ENCODE data around the gene ZC3H12D.
A peak's percentile ranks its signal among the peaks of the same experiment; 100 is the strongest.

The ZC3H12D gene

DNA sequence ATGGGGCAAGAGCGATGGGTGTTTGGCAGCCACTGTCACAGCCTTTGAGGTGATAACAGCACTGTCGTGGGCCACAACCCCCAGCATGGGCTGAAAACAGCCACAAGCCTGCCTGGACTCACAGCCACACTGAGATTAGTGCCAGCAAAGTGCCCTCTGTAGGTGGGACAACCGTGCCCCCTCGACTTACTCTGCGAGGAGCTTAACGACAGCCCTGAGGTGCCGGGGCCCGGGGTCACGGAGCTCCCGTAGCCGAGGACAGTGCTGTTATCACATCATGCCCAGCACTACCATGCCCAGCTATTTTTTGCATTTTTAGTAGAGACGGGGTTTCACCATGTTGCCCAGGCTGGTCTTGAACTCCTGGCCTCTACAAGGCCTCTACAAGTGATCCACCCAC, 48.2 kb downstream of the ZC3H12D start:
- TF ChIP-seq, protein P1, sequence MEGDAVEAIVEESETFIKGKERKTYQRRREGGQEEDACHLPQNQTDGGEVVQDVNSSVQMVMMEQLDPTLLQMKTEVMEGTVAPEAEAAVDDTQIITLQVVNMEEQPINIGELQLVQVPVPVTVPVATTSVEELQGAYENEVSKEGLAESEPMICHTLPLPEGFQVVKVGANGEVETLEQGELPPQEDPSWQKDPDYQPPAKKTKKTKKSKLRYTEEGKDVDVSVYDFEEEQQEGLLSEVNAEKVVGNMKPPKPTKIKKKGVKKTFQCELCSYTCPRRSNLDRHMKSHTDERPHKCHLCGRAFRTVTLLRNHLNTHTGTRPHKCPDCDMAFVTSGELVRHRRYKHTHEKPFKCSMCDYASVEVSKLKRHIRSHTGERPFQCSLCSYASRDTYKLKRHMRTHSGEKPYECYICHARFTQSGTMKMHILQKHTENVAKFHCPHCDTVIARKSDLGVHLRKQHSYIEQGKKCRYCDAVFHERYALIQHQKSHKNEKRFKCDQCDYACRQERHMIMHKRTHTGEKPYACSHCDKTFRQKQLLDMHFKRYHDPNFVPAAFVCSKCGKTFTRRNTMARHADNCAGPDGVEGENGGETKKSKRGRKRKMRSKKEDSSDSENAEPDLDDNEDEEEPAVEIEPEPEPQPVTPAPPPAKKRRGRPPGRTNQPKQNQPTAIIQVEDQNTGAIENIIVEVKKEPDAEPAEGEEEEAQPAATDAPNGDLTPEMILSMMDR (IDR thresholded peaks at IDR 0.05; ENCODE audit: low read depth, low read length) = no peak
- in situ Hi-C loops (cut with HindIII; ENCODE audit: low sequenced_read_pairs) = loop anchor here (25.0 kb wide), 1 partner anchor 349 kb away; no protein-coding TSS in a partner anchor
- DNase-seq (ENCODE audit: low read depth, low spot score) = no peak
- no peak overlapping the region for H3K4me3 ChIP-seq (ENCODE audit: low read depth, low read length)

DNA sequence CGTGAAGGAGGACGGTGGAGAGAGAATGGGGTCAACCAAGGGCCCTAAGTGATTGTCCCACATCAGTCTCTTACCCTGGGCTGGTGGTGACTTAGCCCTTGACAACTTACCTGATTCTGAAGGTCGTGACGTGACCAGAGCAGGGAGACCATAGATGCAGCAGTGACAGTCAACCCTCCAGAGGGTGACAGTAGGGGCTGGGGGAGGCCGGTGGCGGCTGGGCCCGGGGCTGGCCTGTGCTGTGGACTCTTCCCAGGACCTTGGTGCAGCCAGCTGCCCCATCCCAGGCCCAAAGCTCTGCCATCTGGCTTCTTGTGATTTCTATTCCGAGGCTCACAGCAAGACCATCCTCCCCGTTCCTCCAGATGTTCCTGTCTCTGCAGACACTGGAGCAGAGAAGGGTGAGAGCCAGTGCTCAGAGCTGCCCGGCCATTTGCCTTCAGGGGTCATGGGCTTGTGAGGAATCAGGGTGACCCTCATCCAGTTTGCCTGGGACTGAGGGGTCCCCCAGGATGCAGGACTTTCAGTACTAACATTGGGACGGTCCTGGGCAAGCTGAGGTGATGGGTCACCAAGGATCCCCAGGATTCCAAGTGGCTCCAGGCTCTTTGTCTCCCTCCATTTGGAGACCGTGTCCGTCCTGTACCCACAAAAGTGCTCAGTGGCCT, 48.8 kb downstream of the ZC3H12D start:
- no peak overlapping the region for H3K4me3 ChIP-seq (ENCODE audit: low read depth, low read length)
- in situ Hi-C loops (cut with HindIII; ENCODE audit: low sequenced_read_pairs) = loop anchor here (25.0 kb wide), 1 partner anchor 349 kb away; no protein-coding TSS in a partner anchor
- no peak for DNase-seq (ENCODE audit: low read depth, low spot score)
- TF ChIP-seq, protein P1 (IDR thresholded peaks at IDR 0.05; ENCODE audit: low read depth, low read length) = no peak

DNA sequence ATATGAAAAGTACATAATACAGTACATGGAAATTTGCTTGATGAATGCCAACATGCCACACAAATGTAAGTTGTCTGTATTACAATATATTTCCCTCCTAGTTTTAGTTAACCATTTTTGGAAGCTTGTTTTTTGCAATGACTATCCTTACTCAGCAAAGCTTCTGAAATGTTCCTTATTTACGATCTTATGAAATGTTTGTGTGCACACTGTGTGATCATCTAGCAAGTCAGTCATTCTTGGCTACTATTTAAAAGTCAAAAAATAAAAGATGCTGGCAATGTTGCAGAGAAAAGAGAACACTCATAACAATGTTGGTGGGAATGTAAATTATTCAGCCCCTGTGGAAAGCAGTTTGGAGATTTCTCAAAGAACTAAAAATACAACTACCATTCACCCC, 50.9 kb downstream of the ZC3H12D start:
- TF ChIP-seq, protein P1 (IDR thresholded peaks at IDR 0.05; ENCODE audit: low read depth, low read length) = no peak
- H3K4me3 ChIP-seq (ENCODE audit: low read depth, low read length) = no peak overlapping the region
- no peak for DNase-seq (ENCODE audit: low read depth, low spot score)
- in situ Hi-C loops (cut with HindIII; ENCODE audit: low sequenced_read_pairs) = loop anchor here (25.0 kb wide), 1 partner anchor 347 kb away; no protein-coding TSS in a partner anchor

DNA sequence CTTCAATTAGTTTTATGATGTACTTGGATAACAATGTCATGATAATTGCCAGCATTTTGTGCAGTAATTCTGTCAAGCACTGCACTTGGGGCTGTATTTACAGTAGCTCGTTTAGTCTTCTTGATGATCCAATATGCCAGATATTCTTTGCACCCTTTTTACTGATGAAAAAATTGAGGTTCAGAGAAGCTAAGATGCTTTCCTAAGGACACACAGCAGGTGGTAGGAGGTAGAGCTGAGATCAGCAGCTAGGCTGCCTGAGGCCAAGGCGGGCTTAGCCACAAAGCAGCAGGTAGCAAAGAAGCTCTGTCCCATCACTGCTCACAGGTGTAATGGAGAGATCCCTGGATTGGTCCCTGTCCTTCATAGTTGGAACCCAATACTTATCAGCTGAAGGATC, 51.4 kb downstream of the ZC3H12D start:
- H3K4me3 ChIP-seq (ENCODE audit: low read depth, low read length) = no peak overlapping the region
- in situ Hi-C loops (cut with HindIII; ENCODE audit: low sequenced_read_pairs) = loop anchor here (25.0 kb wide), 1 partner anchor 346 kb away; no protein-coding TSS in a partner anchor
- no peak for DNase-seq (ENCODE audit: low read depth, low spot score)
- TF ChIP-seq, protein P1 (IDR thresholded peaks at IDR 0.05; ENCODE audit: low read depth, low read length) = no peak

DNA sequence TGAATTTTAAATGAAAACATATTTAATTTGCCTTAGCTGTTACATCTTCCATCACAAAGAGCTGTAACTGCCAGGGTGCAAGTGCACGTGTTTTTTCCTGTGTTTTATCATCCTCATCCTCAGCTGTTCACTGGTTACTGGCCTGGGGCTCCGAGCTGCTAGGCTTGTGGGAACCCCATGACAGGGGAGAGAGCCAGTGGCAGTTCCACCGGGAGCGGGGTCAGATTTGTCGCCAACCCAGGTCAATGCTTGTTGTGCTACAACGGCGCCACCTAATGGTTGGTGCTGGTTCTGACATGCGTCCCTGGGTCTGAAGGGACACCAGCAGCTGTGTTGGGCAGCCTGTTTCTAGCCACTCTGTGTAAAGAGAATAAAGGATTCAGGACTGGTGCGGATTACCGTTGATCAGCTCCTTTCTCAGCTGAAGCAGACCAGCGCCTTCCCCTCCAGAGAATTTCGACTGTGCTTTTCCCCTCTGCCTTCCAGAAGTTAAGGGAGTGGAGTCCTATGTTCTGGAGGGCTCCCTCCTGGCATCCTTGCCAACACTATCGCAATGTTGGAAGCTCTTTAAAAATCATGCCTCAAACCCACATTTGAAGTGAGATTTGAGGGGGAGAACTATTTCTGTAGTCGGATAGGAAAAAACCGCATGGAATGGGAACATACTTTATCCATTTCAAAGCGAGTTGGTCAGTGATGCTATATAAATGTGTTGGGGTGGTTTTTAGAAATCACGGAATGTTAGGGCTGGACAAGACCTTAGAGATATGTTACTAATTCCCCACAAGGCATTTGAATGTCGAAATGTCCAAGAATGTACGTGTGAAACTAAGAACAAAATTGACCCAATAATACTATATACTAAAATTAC, 52.7 kb downstream of the ZC3H12D start:
- H3K4me3 ChIP-seq (ENCODE audit: low read depth, low read length) = no peak overlapping the region
- in situ Hi-C loops (cut with HindIII; ENCODE audit: low sequenced_read_pairs) = loop anchor here (25.0 kb wide), 1 partner anchor 345 kb away; no protein-coding TSS in a partner anchor
- peak; percentile 77 for DNase-seq (ENCODE audit: low read depth, low spot score)
- TF ChIP-seq, protein P1 (IDR thresholded peaks at IDR 0.05; ENCODE audit: low read depth, low read length) = peak; percentile 87
